ENCODE data around the gene MAML3.

Gene MAML3

DNA sequence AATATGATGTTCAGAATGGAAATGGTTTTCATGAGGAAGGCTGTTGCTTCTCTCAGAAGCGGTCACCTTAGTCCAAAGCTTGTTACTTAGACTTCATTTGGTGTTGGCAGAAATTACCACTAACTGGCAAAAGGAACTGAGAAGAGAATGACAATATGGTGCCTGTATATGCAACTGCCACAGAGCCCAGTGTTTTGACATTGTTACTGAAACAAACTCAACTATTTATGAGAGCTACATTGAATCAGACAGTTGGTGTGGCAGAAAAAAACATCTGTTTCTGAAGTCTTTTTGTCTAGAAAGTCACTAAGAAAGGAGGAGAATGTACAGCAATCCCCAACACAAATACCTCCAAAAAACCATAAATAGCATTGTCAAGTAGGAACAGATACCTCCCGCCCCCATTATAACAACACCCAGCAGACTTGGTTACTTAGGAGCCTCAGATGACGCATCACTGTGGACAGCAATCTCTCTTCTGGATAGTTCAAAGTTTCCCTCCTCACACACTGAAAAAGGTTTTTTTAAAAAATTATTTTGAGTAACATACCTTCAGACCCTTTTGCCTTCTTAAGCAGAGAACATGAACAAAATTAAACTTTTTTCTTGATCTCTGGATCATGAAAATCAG, 92.2 kb downstream of the MAML3 start:
- no peak overlapping the region for H2AFZ ChIP-seq
- H3K4me1 ChIP-seq, result no peaks in the 10 kb centered on the region
- no peaks in the 10 kb centered on the region for H3K36me3 ChIP-seq (ENCODE audit: control insufficient read depth, insufficient read depth, low read length)
- H3K9ac ChIP-seq, result no peak overlapping the region
- H3K79me2 ChIP-seq, result no peaks in the 10 kb centered on the region
- H3K27me3 ChIP-seq (ENCODE audit: control insufficient read depth, insufficient read depth, low read length), result no peaks in the 10 kb centered on the region
- H3K27ac ChIP-seq, result peak overlapping the region; percentile 77
- TF ChIP-seq, protein P1, sequence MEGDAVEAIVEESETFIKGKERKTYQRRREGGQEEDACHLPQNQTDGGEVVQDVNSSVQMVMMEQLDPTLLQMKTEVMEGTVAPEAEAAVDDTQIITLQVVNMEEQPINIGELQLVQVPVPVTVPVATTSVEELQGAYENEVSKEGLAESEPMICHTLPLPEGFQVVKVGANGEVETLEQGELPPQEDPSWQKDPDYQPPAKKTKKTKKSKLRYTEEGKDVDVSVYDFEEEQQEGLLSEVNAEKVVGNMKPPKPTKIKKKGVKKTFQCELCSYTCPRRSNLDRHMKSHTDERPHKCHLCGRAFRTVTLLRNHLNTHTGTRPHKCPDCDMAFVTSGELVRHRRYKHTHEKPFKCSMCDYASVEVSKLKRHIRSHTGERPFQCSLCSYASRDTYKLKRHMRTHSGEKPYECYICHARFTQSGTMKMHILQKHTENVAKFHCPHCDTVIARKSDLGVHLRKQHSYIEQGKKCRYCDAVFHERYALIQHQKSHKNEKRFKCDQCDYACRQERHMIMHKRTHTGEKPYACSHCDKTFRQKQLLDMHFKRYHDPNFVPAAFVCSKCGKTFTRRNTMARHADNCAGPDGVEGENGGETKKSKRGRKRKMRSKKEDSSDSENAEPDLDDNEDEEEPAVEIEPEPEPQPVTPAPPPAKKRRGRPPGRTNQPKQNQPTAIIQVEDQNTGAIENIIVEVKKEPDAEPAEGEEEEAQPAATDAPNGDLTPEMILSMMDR (IDR thresholded peaks at IDR 0.05), result no peak
- no peaks in the 10 kb centered on the region for H3K9me3 ChIP-seq (ENCODE audit: control insufficient read depth, low read length)
- peak overlapping the region; percentile 38 for H3K4me3 ChIP-seq (ENCODE audit: low read depth, low read length)
- H3K4me2 ChIP-seq (ENCODE audit: low read length), result peak overlapping the region; percentile 60

DNA sequence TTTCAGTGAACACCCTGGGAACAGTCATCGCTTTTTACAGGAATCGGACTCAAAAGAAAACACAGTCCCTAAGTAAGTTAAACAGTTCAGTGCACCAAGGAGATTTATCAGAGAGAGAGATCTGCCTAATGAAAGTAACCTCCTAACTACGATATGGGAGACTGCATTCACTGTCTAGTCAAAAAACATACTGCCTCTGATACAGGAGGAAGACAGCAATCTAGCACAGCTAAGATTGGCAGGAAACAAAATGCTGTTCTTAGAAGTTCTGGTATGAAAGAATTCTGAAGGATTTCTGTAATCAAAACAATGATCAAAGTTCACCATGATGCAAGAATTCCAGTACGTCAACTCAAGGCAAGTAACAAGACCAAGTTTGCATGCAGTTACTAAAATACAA, 92.8 kb downstream of the MAML3 start:
- TF ChIP-seq, protein P1 (IDR thresholded peaks at IDR 0.05), result no peak
- Histone ChIP-seq H3K4me1 (no peaks in the 10 kb centered on the region), H3K27ac (peak overlapping the region; percentile 77), H3K4me3 (ENCODE audit: low read depth, low read length) (peak overlapping the region; percentile 38), H3K4me2 (ENCODE audit: low read length) (peak overlapping the region; percentile 60), H2AFZ (peak overlapping the region; percentile 50), H3K27me3 (ENCODE audit: control insufficient read depth, insufficient read depth, low read length) (no peaks in the 10 kb centered on the region), H3K9me3 (ENCODE audit: control insufficient read depth, low read length) (no peaks in the 10 kb centered on the region), H3K36me3 (ENCODE audit: control insufficient read depth, insufficient read depth, low read length) (no peaks in the 10 kb centered on the region), H3K9ac (no peak overlapping the region), H3K79me2 (no peaks in the 10 kb centered on the region)

DNA sequence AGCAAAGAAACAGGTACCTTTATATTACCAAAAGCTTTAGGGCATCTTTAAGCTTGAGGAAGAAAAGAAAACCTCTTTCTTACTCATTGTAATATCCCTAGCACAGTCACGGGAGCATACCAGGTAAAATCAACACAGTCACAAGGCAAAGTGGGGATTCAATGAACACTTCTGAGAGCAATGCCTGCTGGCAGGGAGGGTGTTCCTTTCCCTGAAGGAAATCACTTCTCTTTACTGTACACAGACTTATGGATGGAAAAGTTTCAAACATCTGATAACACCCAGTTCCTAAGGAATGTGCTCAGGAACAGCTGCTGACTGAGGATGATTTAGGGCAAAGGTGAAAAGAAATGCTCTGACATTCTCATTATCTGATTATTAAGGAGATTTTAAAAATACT, 94.8 kb downstream of the MAML3 start:
- TF ChIP-seq, protein P1 (IDR thresholded peaks at IDR 0.05), result no peak
- peak overlapping the region; percentile 48 for H2AFZ ChIP-seq
- no peak overlapping the region for H3K4me3 ChIP-seq (ENCODE audit: low read depth, low read length)
- peak overlapping the region; percentile 72 for H3K27ac ChIP-seq
- H3K9ac ChIP-seq, result no peak overlapping the region
- H3K4me1 ChIP-seq, result no peaks in the 10 kb centered on the region
- H3K36me3 ChIP-seq (ENCODE audit: control insufficient read depth, insufficient read depth, low read length), result no peaks in the 10 kb centered on the region
- H3K27me3 ChIP-seq (ENCODE audit: control insufficient read depth, insufficient read depth, low read length), result no peaks in the 10 kb centered on the region
- H3K4me2 ChIP-seq (ENCODE audit: low read length), result peak overlapping the region; percentile 40
- H3K79me2 ChIP-seq, result no peaks in the 10 kb centered on the region
- H3K9me3 ChIP-seq (ENCODE audit: control insufficient read depth, low read length), result no peaks in the 10 kb centered on the region

DNA sequence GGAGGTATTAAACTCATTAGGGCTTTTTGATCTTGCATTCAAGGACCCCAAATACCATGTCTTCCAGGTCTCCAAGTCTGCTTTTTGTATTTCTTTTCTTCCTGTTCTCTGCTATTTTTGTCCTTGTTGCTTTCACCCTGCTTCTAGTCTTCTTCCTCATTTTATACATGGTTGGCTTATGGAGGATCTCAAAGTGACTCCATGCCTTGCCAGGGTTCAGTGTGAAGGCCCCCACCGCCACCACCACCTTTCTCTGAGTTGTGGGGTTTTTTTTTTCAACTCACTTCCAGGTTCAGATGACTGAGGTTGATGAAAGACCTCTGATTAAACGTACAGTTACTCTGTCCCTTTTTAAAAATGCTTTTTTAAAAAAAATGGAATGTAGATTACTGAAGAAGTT, 96.3 kb downstream of the MAML3 start:
- Histone ChIP-seq H3K4me3 (ENCODE audit: low read depth, low read length) (no peak overlapping the region), H3K9ac (no peak overlapping the region), H3K27me3 (ENCODE audit: control insufficient read depth, insufficient read depth, low read length) (no peaks in the 10 kb centered on the region), H2AFZ (no peak overlapping the region), H3K79me2 (no peaks in the 10 kb centered on the region), H3K4me2 (ENCODE audit: low read length) (no peak overlapping the region), H3K36me3 (ENCODE audit: control insufficient read depth, insufficient read depth, low read length) (no peaks in the 10 kb centered on the region), H3K4me1 (no peaks in the 10 kb centered on the region), H3K27ac (no peak overlapping the region), H3K9me3 (ENCODE audit: control insufficient read depth, low read length) (no peaks in the 10 kb centered on the region)
- TF ChIP-seq, protein P1 (IDR thresholded peaks at IDR 0.05), result no peak

DNA sequence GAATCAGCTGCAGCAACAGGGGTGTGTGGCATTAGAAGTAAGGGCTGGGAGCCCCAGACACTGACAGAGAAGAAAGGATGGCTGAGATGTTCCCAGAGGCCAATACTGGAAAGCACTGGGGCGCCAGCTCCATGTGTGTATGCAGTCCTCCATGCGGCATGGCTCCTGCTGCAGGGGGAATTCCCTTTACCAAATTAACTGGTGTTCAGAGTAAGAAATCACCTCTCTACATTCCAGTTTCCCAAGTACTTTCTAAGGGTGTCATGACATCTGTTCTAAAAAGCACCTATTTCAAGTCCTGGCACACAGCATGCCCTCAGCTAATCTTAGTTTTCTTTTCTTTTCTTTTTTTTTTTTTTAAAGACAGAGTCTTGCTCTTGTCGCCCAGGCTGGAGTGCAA, 98.0 kb downstream of the MAML3 start:
- no peaks in the 10 kb centered on the region for H3K9me3 ChIP-seq (ENCODE audit: control insufficient read depth, low read length)

More for the DNA sequence above, 98.0 kb downstream of the MAML3 start:
- Histone ChIP-seq H3K36me3 (ENCODE audit: control insufficient read depth, insufficient read depth, low read length) (no peaks in the 10 kb centered on the region), H3K79me2 (peaks cover 4% of the 10 kb centered on the region), H2AFZ (no peak overlapping the region), H3K4me2 (ENCODE audit: low read length) (no peak overlapping the region), H3K9ac (no peak overlapping the region), H3K27me3 (ENCODE audit: control insufficient read depth, insufficient read depth, low read length) (no peaks in the 10 kb centered on the region), H3K4me3 (ENCODE audit: low read depth, low read length) (no peak overlapping the region), H3K27ac (no peak overlapping the region), H3K4me1 (no peaks in the 10 kb centered on the region)
- TF ChIP-seq, protein P1 (IDR thresholded peaks at IDR 0.05), result no peak
